HepG2 (cell line): Measurements from ENCODE around the gene ARL6IP4. TPM values are rescaled to one million over a fixed set of nuclear protein-coding genes. Genes with fewer than 3 reads are reported as not detected.

Experiments
- ARID5B ChIP-seq: IDR thresholded peaks from 2 replicates; pipeline ENCODE4 v1.4.0; 2020; ENCODE audit warnings: mild to moderate bottlenecking, missing genetic modification reagents
- HNRNPLL ChIP-seq: fragments of 200-400 bp; formaldehyde crosslinking; IDR thresholded peaks from 2 replicates; pipeline ENCODE4 v1.6.1; 2017; ENCODE audit warnings: mild to moderate bottlenecking, low read depth, low read length; ENCODE audit not compliant: poor library complexity, severe bottlenecking
- HOXA5 ChIP-seq: sonication (generic); formaldehyde crosslinking; IDR thresholded peaks from 2 replicates; pipeline ENCODE4 v1.4.0; 2020; ENCODE audit warnings: missing genetic modification reagents
- MYPOP ChIP-seq: sonication (generic); formaldehyde crosslinking; IDR thresholded peaks from 2 replicates; pipeline ENCODE4 v1.8.1; 2023; ENCODE audit warnings: mild to moderate bottlenecking, moderate library complexity, missing genetic modification reagents
- RFXANK ChIP-seq: IDR thresholded peaks from 2 replicates; pipeline ENCODE4 v1.6.1; 2016
- TBX2 ChIP-seq: sonication (generic); formaldehyde crosslinking; IDR thresholded peaks from 2 replicates; pipeline ENCODE4 v1.5.0; 2020; ENCODE audit warnings: missing genetic modification reagents, mild to moderate bottlenecking, borderline replicate concordance
- ZMYM4 ChIP-seq: sonication (generic); formaldehyde crosslinking; IDR thresholded peaks from 2 replicates; pipeline ENCODE4 v1.8.1; 2023; ENCODE audit warnings: mild to moderate bottlenecking, missing genetic modification reagents
- ZNF33B ChIP-seq: sonication (generic); formaldehyde crosslinking; IDR thresholded peaks from 2 replicates; pipeline ENCODE4 v1.5.1; 2020; ENCODE audit warnings: mild to moderate bottlenecking, missing genetic modification reagents
- ZNF354B ChIP-seq: sonication (generic); formaldehyde crosslinking; IDR thresholded peaks from 2 replicates; pipeline ENCODE4 v1.8.0; 2022; ENCODE audit warnings: mild to moderate bottlenecking, missing genetic modification reagents
- ZNF615 ChIP-seq: sonication (generic); formaldehyde crosslinking; IDR thresholded peaks from 2 replicates; pipeline ENCODE4 v1.5.0; 2020; ENCODE audit warnings: mild to moderate bottlenecking, missing genetic modification reagents, borderline replicate concordance
- ZNF766 ChIP-seq: sonication (generic); formaldehyde crosslinking; IDR thresholded peaks from 2 replicates; pipeline ENCODE4 v1.5.0; 2020; ENCODE audit warnings: missing genetic modification reagents, borderline replicate concordance
- ZNF790 ChIP-seq: sonication (generic); formaldehyde crosslinking; IDR thresholded peaks from 2 replicates; pipeline ENCODE4 v1.8.0; 2022; ENCODE audit warnings: missing genetic modification reagents, mild to moderate bottlenecking, borderline replicate concordance
- ZNF883 ChIP-seq: sonication (generic); formaldehyde crosslinking; IDR thresholded peaks from 2 replicates; pipeline ENCODE4 v1.5.1; 2020; ENCODE audit warnings: mild to moderate bottlenecking, missing genetic modification reagents; ENCODE audit errors: not compliant biosample characterization
- polyA plus RNA-seq, 8 experiments: library from polyadenylated mRNA; depleted of rRNA in 3 of 8; stranded (reverse) in 7 of 8; unstranded in 1 of 8; fragments of >200 nt; fragmentation: Illumina TruSeq in 4 of 8; extraction: Trizol in 4 of 8; gene quantifications; 2 replicates each; pipeline versions ENCODE4 v1.2.1 to v1.2.3, GENCODE V29; 2011 to 2016; ENCODE audit warnings: low read depth in 4 of 8, missing spikeins in 1 of 8, mixed read lengths in 1 of 8; ENCODE audit not compliant: insufficient read depth in 1 of 8
- total RNA-seq, 5 experiments: library from RNA; depleted of rRNA; stranded (reverse); fragments of >200 nt; fragmentation: Illumina TruSeq; extraction: Trizol; gene quantifications; 2 replicates each; pipeline ENCODE4 v1.2.3, GENCODE V29; 2016; ENCODE audit warnings: low read depth in 1 of 5
- TF ChIP-seq, protein P1 (sequence below): sonication (generic); formaldehyde crosslinking; IDR thresholded peaks from 2 replicates; pipeline ENCODE4 v1.4.0; 2020; ENCODE audit warnings: missing genetic modification reagents, borderline replicate concordance
- TF ChIP-seq, protein P2 (sequence below), 2 experiments: fragments of 450-650 bp in 1 of 2; sonication (generic) in 1 of 2; formaldehyde crosslinking; IDR thresholded peaks; 2 replicates each; pipeline versions ENCODE4 v1.5.0 to v1.8.0; 2020 to 2022; ENCODE audit warnings: mild to moderate bottlenecking in 1 of 2, missing genetic modification reagents in 1 of 2
- TF ChIP-seq, protein P3 (sequence below), 2 experiments: sonication (generic) in 1 of 2; formaldehyde crosslinking in 1 of 2; IDR thresholded peaks; 2 replicates each; pipeline versions ENCODE4 v1.5.1 to v1.6.1; 2011 to 2020; ENCODE audit warnings: borderline replicate concordance in 1 of 2, low read depth in 1 of 2, low read length in 1 of 2, mild to moderate bottlenecking in 1 of 2, missing genetic modification reagents in 1 of 2, moderate library complexity in 1 of 2

Gene ARL6IP4
- total and polyA plus RNA-seq, 2 of the 13 experiments (the other 11 are each of a cell fraction or from before 2014, with no cell fraction given): 155 to 220 TPM

- TF ChIP-seq, protein P1, sequence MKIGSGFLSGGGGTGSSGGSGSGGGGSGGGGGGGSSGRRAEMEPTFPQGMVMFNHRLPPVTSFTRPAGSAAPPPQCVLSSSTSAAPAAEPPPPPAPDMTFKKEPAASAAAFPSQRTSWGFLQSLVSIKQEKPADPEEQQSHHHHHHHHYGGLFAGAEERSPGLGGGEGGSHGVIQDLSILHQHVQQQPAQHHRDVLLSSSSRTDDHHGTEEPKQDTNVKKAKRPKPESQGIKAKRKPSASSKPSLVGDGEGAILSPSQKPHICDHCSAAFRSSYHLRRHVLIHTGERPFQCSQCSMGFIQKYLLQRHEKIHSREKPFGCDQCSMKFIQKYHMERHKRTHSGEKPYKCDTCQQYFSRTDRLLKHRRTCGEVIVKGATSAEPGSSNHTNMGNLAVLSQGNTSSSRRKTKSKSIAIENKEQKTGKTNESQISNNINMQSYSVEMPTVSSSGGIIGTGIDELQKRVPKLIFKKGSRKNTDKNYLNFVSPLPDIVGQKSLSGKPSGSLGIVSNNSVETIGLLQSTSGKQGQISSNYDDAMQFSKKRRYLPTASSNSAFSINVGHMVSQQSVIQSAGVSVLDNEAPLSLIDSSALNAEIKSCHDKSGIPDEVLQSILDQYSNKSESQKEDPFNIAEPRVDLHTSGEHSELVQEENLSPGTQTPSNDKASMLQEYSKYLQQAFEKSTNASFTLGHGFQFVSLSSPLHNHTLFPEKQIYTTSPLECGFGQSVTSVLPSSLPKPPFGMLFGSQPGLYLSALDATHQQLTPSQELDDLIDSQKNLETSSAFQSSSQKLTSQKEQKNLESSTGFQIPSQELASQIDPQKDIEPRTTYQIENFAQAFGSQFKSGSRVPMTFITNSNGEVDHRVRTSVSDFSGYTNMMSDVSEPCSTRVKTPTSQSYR: peak; percentile 33; the same call in 1 of the 2 replicates
- peak; percentile 27; the same call in 1 of the 2 replicates for TF ChIP-seq TBX2 (CRISPR knock-in tag)
- 0 out of 2 replicates have a peak, but pooled peaks have one; percentile 27 for TF ChIP-seq ARID5B
- TF ChIP-seq ZNF33B: no peak
- TF ChIP-seq HNRNPLL: peak; percentile 93
- no peak for TF ChIP-seq ZNF615 (CRISPR knock-in tag)
- TF ChIP-seq ZNF354B (CRISPR knock-in tag): no peak
- no peak for TF ChIP-seq RFXANK (CRISPR knock-in tag)
- TF ChIP-seq ZNF766 (CRISPR knock-in tag): no peak
- TF ChIP-seq ZNF790: no peak
- TF ChIP-seq ZNF883 (CRISPR knock-in tag): peak; percentile 3
- TF ChIP-seq, protein P2, sequence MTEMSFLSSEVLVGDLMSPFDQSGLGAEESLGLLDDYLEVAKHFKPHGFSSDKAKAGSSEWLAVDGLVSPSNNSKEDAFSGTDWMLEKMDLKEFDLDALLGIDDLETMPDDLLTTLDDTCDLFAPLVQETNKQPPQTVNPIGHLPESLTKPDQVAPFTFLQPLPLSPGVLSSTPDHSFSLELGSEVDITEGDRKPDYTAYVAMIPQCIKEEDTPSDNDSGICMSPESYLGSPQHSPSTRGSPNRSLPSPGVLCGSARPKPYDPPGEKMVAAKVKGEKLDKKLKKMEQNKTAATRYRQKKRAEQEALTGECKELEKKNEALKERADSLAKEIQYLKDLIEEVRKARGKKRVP (CRISPR knock-in tag; IDR thresholded peaks at IDR 0.05): no peak
- 0 out of 2 replicates have a peak, but pooled peaks have one; percentile 29 for TF ChIP-seq ZMYM4 (CRISPR knock-in tag)
- TF ChIP-seq, protein P3, sequence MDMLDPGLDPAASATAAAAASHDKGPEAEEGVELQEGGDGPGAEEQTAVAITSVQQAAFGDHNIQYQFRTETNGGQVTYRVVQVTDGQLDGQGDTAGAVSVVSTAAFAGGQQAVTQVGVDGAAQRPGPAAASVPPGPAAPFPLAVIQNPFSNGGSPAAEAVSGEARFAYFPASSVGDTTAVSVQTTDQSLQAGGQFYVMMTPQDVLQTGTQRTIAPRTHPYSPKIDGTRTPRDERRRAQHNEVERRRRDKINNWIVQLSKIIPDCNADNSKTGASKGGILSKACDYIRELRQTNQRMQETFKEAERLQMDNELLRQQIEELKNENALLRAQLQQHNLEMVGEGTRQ (IDR thresholded peaks at IDR 0.05; ENCODE audit: low read depth, low read length): no peak
- TF ChIP-seq, protein P3 (CRISPR knock-in tag; IDR thresholded peaks at IDR 0.05; ENCODE audit: borderline replicate concordance): no peak
- TF ChIP-seq MYPOP (CRISPR knock-in tag): peak; percentile 92
- TF ChIP-seq HOXA5 (CRISPR knock-in tag): no peak
These were observed 14.4 kb upstream of the ARL6IP4 start, which contains the start of gene ABCB9 (continued) for GRCh38 chr12:122965851-122966742.
